NK-92 treated with Interleukin-12 subunit alpha and Interleukin-12 subunit beta, amount 100 ng/mL, for 24 hours (cell line): Measurements from ENCODE around the gene MED23.

ENCODE experiments used
- DNase-seq: peaks from one replicate; lab custom pipeline; 2025; lab: John Stamatoyannopoulos, UW

The MED23 gene

GRCh38 chr6:131640100-131640499 is 12.1 kb upstream of the MED23 start:
- DNase-seq: no peak

DNA sequence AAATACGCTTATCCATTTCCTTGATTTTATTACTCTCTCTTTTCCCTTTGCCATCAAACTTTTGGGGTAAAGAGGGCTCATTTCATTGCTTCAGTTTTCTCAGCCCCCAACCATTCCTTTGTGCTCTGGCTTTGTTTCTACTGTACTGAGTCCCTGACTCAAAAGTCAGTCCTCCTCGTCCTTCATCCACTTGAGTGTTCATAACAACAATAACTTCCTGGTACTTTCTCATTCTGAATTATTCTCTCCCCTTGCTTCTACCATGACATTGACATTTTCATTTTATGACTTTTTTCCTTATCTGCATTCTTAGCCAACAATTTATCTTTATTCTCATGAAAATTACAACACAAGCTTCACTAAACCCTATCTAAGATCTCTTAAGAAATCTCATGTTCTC is 10.0 kb upstream of the MED23 start:
- no peak for DNase-seq

DNA sequence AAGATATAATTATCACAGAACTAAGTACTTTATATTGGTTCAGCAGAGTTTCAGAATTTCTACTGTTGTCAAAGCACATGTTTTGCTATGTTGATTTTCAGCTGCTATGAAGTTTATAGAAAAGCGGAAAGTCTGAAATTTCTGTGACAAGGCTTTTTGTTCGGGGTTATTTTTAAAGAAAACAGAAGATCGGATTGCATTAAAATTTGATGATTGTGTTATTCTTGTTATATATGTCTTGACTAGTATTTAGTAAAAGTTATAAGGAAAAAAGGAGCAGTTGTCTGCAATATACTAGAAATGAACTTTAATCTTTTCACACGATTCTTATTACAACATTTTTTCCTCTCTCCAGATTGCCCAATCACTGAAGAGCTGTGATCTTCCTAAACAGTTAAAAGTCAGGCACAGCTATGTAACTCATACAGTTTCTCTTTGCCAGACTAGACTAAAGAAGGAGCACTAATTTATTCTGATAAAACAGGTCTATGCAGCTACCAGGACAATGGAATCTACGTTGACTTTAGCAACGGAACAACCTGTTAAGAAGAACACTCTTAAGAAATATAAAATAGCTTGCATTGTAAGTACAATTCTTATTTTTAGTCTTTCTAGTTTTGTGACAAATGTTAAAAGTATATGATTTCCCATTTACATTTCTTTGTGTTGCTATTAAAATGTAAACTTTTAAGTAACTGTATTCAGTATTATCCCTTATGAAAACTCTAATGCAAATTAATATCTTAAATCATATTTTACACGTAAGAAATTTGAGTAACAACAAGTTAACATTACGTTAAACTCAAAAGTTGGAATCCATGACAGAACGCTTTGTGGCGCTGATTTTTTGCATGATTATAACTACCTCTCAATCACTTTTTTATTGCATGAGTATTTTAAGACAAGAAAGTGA is 9.1 kb upstream of the MED23 start, which contains the start of gene ENPP3:
TSS of gene ENPP3 (plus strand) at position 423 of the 913 bp plus-strand sequence. CDS start at position 506, 83 bp downstream.
- no peak for DNase-seq

GRCh38 chr6:131635384-131636340 is 7.6 kb upstream of the MED23 start:
- no peak for DNase-seq

- DNase-seq: no peak
These were observed 3.7 kb upstream of the MED23 start for GRCh38 chr6:131631625-131632289.

DNA sequence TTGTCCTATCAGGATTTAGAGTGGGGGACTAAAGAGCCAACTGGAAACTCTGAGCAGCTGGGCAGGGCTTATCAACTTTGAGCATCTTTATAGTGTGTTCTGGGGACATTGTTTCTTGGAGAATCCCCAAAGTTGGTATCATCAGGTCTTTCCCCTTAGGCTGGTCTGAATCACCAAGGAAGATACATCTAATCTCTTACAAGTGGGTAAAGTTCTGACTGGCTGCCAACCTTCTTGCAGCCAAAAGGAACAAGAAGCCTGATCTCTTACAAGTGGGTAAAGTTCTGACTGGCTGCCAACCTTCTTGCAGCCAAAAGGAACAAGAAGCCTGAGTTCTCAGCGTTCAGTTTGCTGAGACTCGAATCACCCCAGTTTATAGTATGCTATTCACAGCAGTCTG is 1.6 kb upstream of the MED23 start:
- DNase-seq: no peak

DNA sequence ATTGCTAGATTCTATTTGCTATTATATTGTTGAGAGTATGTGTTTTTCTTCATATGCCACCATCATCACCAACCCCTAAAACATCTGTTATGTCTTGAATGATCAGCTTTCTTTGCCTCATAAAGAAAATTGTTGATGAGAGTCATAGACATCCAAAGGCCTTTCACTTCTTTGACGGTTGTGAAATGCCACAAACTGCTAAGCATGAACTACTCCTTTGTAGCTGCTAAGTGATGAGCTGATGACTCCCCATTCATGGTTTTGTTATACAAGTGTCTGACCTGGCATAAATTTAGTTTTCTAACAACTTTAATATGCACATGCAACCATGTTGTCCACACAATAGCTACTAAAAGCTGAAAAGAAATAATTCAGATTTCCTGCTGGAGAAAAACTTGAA is 684 bp upstream of the MED23 start:
- no peak for DNase-seq

GRCh38 chr6:131615275-131615674 is 12.8 kb downstream of the MED23 start:
- no peak for DNase-seq

GRCh38 chr6:131613296-131613925 is 14.6 kb downstream of the MED23 start:
- DNase-seq: no peak

DNA sequence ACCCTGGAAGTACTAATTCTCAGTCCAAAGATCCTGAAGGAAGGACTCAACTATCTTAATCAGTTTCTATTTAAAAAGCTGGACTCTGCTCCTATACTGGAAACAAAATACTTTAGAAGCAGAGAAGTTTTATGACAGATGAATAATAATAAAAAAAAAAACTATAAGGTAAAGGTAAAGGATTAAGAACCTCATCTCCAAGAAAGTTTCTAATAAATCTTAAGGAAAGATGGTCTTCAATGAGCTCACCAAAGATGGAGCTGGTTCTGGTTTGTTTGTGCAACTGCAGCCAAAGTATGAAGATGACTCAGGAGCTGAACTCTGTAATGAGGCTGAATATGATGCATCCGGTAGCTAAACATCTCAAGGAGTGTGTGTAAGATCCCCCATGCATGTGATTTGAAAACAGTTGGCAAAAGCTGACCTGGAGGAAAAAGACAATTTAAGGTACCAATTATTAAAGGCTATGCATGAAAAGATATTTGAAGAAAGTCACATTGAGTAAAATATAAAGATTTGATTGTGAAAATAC is 25.2 kb downstream of the MED23 start:
- DNase-seq: no peak

DNA sequence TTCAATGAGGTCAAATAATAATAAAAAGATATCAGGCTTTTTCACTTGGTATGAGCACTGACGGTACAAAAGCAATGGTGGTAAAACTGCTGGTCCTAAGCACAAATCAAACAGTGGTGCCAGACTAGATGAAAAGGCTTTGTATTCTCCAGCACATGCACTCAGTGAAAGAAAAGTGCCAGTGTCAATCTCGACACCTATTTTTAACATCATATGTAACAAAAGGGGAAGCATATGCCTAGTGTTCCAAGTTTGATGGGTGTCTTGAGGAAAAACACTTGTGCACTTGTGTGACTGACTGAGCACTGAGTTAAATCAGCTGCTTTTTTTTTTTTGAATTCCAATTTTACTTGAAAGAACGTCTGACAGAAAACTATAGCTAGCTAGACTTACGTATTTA is 27.3 kb downstream of the MED23 start:
- no peak for DNase-seq

GRCh38 chr6:131597446-131597845 is 30.6 kb downstream of the MED23 start:
- no peak for DNase-seq

DNA sequence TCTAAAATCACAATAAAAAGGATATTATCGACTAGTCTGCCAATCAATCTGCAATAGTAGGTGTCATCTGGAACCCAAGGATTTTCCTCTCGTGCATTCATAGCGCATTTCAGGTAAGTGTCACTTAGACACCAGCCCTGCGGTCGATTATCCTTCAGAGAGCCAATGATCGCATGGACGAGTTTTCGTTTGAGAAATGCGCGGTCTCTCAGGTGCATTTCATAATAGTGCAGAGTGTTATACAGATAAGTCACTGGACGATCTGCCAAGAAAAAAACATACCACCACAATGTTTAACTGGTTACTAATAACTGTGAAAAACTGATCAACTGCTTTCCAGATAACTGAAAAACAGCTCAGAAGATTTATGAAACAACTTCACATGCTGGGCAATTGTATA is 34.0 kb downstream of the MED23 start:
- no peak for DNase-seq

DNA sequence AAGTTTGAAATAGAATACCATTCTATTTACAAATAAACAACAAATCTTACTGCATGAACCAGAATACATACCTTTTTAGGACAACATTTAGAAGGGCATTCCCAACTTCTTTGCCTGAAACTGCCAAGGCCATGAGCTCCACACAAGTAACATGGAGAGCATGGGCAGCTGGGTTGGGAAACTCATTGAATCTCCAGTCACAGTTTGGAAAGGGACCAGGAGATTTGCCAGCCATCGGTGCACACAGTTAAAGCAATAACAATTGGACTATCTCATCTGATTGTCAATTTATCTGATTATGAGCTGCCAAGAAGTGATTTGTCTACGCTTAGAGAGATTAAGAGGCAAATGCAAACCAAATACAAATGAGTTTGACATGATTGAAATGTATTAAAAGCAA is 35.1 kb downstream of the MED23 start:
- DNase-seq: no peak

GRCh38 chr6:131588643-131589042 is 39.4 kb downstream of the MED23 start:
- DNase-seq: no peak

DNA sequence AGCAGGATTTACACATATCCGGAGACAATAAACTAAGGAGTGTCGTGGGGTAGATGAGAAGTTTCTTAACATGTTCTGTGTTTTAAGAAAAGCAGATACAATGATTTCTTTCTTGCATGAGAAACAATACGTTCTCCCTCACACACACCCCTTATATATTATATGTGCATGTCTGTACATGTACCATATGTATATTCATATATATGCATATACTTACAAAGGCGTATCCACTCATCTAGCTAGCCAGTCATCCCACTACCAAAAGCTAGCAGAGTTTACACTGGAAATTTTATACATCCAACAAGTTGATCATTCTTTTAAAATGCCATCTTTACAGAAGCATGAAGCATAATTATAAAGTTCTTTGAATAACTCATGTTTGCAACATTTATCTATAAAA is 40.1 kb downstream of the MED23 start:
- DNase-seq: no peak

DNA sequence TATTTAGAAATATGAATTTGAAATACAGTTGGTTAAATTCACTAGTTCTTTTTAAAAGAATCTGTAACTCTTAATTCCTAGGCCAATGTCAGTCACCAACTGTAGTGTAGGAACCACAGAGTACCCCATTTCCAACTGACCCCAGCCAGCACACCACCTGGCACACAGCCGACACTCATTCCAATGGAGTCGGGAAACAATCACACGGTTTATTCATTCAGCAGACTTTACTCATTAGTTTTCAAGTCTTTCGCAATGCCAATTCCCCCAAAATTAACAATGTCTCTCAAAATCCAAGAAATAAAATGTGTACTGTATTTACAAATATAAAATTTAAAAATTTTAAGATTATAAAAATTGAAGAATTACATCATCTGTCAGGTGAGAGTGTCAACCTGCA is 41.5 kb downstream of the MED23 start:
- DNase-seq: no peak

- DNase-seq: no peak
These were observed 46.5 kb downstream of the MED23 start for GRCh38 chr6:131581523-131581922.

- DNase-seq: no peak
These were observed 52.1 kb downstream of the MED23 start for GRCh38 chr6:131575834-131576478.

DNA sequence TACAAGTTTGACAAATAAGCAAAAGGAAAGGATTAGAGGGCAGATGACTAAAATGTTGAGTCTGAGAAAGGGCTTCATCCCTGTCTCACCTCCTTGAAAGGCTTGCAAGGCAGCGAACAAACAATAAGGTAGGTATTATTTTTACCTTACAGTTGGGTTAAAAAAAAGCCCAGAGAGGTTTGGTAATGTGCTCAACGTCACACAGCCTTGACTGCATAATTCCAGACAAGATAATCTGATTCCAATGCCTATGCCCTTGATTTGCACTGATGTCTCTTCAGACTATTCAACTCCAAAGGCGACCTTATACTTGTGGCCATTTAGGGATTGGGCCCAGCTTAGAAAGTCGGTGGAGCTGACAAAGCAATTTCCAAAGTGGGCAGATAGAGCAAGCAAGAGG is 53.4 kb downstream of the MED23 start:
- DNase-seq: no peak

GRCh38 chr6:131574133-131574532 is 53.9 kb downstream of the MED23 start:
- DNase-seq: no peak
